BE2C (cell line): ENCODE measurements around the gene NPAS3.

Source experiments
- DNase-seq: peaks from one replicate; pipeline ENCODE4 v3.0.0-alpha.2; 2020
- H3K27me3 ChIP-seq: fragments of 250-450 bp; sonication (Bioruptor Pico); 2 replicates; pipeline ENCODE4 v1.5.1; 2020; ENCODE audit warnings: mild to moderate bottlenecking
- H3K36me3 ChIP-seq: fragments of 250-450 bp; sonication (Bioruptor Pico); 2 replicates; pipeline ENCODE4 v1.5.1; 2020; ENCODE audit warnings: mild to moderate bottlenecking
- H3K4me1 ChIP-seq: fragments of 250-450 bp; sonication (Bioruptor Pico); 2 replicates; pipeline ENCODE4 v1.5.1; 2020
- H3K4me3 ChIP-seq: 2 replicates; pipeline ENCODE4 v1.5.1; 2011; ENCODE audit warnings: low read depth, low read length
- H3K9me3 ChIP-seq: fragments of 250-450 bp; sonication (Bioruptor Pico); 2 replicates; pipeline ENCODE4 v1.5.1; 2020
- CTCF ChIP-seq: IDR thresholded peaks from 2 replicates; pipeline ENCODE4 v1.5.1; 2012; ENCODE audit warnings: mild to moderate bottlenecking, low read depth, low read length

NPAS3 gene

GRCh38 chr14:33408291-33408690 lies 469.6 kb downstream of the NPAS3 start:
- Histone ChIP-seq H3K27me3 (peaks cover 3% of the 10 kb centered on the region; the same call in 1 of the 2 replicates), H3K36me3 (no peaks in the 10 kb centered on the region), H3K4me1 (no peaks in the 10 kb centered on the region), H3K9me3 (no peaks in the 10 kb centered on the region; the same call in 1 of the 2 replicates), H3K4me3 (no peak overlapping the region)
- no peak for DNase-seq
- TF ChIP-seq CTCF, result no peak

GRCh38 chr14:33412450-33412849 lies 473.8 kb downstream of the NPAS3 start:
- DNase-seq, result no peak
- no peaks in the 10 kb centered on the region for H3K36me3 ChIP-seq
- H3K4me3 ChIP-seq, result no peak overlapping the region
- TF ChIP-seq CTCF, result no peak
- H3K27me3 ChIP-seq, result peaks cover 13% of the 10 kb centered on the region
- no peaks in the 10 kb centered on the region for H3K9me3 ChIP-seq
- no peaks in the 10 kb centered on the region for H3K4me1 ChIP-seq

GRCh38 chr14:33413381-33413780 lies 474.7 kb downstream of the NPAS3 start:
- no peak for TF ChIP-seq CTCF
- Histone ChIP-seq H3K36me3 (no peaks in the 10 kb centered on the region), H3K4me1 (no peaks in the 10 kb centered on the region), H3K9me3 (no peaks in the 10 kb centered on the region), H3K4me3 (no peak overlapping the region), H3K27me3 (peaks cover 13% of the 10 kb centered on the region)
- no peak for DNase-seq

GRCh38 chr14:33414041-33414440 lies 475.4 kb downstream of the NPAS3 start:
- H3K36me3 ChIP-seq, result no peaks in the 10 kb centered on the region
- no peak for TF ChIP-seq CTCF
- no peaks in the 10 kb centered on the region for H3K9me3 ChIP-seq
- no peaks in the 10 kb centered on the region for H3K4me1 ChIP-seq
- peaks cover 13% of the 10 kb centered on the region for H3K27me3 ChIP-seq
- H3K4me3 ChIP-seq, result no peak overlapping the region
- DNase-seq, result no peak

- no peak for DNase-seq
- Histone ChIP-seq H3K27me3 (peaks cover 11% of the 10 kb centered on the region; the same call in 1 of the 2 replicates), H3K36me3 (no peaks in the 10 kb centered on the region), H3K4me3 (no peak overlapping the region), H3K9me3 (no peaks in the 10 kb centered on the region), H3K4me1 (no peaks in the 10 kb centered on the region)
- TF ChIP-seq CTCF, result no peak
These were observed 481.5 kb downstream of the NPAS3 start for GRCh38 chr14:33420051-33420627.

GRCh38 chr14:33430414-33431035 lies 491.8 kb downstream of the NPAS3 start:
- Histone ChIP-seq H3K4me1 (peaks cover 8% of the 10 kb centered on the region; the same call in 1 of the 2 replicates), H3K9me3 (no peaks in the 10 kb centered on the region), H3K27me3 (no peaks in the 10 kb centered on the region), H3K36me3 (no peaks in the 10 kb centered on the region), H3K4me3 (no peak overlapping the region)
- no peak for TF ChIP-seq CTCF
- peak; percentile 9 for DNase-seq
